Uterus (tissue), 4 donors: ENCODE data around the gene SPON2. TPM values are rescaled to one million over a fixed set of nuclear protein-coding genes. Genes with fewer than 3 reads are reported as not detected.

ENCODE experiments used
- DNase-seq, 2 donors: peaks; one replicate each; pipeline ENCODE4 v3.0.0-alpha.2; 2019 to 2020
- H3K27ac ChIP-seq, 2 donors: fragments of 200-600 bp; sonication (generic); 1 replicate in 1 of 2; 2 replicates in 1 of 2; pipeline ENCODE4 v1.5.1; 2016 to 2018
- H3K27me3 ChIP-seq, 2 donors: fragments of 200-600 bp; sonication (generic); one replicate each; pipeline ENCODE4 v1.5.1; 2018 to 2019; ENCODE audit warnings: control low read depth in 1 of 2
- H3K36me3 ChIP-seq, 2 donors: fragments of 200-600 bp; sonication (generic); one replicate each; pipeline ENCODE4 v1.5.1; 2019; ENCODE audit warnings: control low read depth in 1 of 2
- H3K4me1 ChIP-seq, 2 donors: fragments of 200-600 bp; sonication (generic); one replicate each; pipeline ENCODE4 v1.5.1; 2018 to 2019; ENCODE audit warnings: control low read depth in 1 of 2
- H3K4me3 ChIP-seq, 2 donors: fragments of 200-600 bp; sonication (generic); 1 replicate in 1 of 2; 2 replicates in 1 of 2; pipeline ENCODE4 v1.5.1; 2018 to 2019; ENCODE audit warnings: mild to moderate bottlenecking in 1 of 2
- H3K9me3 ChIP-seq, 2 donors: fragments of 200-600 bp; sonication (generic); one replicate each; pipeline ENCODE4 v1.5.1; 2019; ENCODE audit warnings: control low read depth in 1 of 2
- CTCF ChIP-seq, 4 experiments: fragments of 200-600 bp in 2 of 4; fragments of 450-650 bp in 2 of 4; sonication (generic) in 2 of 4; IDR thresholded peaks; one replicate each; pipeline ENCODE4 v1.5.1; 2016 to 2019; ENCODE audit warnings: antibody characterized with exemption in 4 of 4, mild to moderate bottlenecking in 2 of 4, moderate library complexity in 1 of 4
- POLR2A ChIP-seq, 2 donors: fragments of 450-650 bp; IDR thresholded peaks; one replicate each; pipeline ENCODE4 v1.6.1; 2016; ENCODE audit warnings: antibody characterized with exemption in 2 of 2, mild to moderate bottlenecking in 1 of 2, moderate library complexity in 1 of 2
- intact Hi-C: fragments of 100-400 bp; cut with DNase I; formaldehyde crosslinking; loops from one replicate; pipeline ENCODE4 v1.15.1; 2023; ENCODE audit warnings: low total_unique reads
- total RNA-seq, 4 donors: library from RNA; depleted of rRNA in 3 of 4; stranded (reverse); fragments of >200 nt in 3 of 4; gene quantifications; one replicate each; pipeline versions ENCODE4 v1.1.0 to v1.2.4, GENCODE V29; 2014 to 2023
- donor health status: DM: yes; HTN: yes; CAD: no.

Gene SPON2
- total RNA-seq, 4 donors from 2014 or later, result 60.6 to 262 (median 115) TPM

GRCh38 chr4:1218634-1219565 is 46.5 kb upstream of the SPON2 start:
- no peak for TF ChIP-seq POLR2A (IDR thresholded peaks at IDR 0.05)
- no peak for TF ChIP-seq CTCF (IDR thresholded peaks at IDR 0.05)
- Histone ChIP-seq H3K36me3 (no peaks in the 10 kb centered on the region), H3K9me3 (no peaks in the 10 kb centered on the region), H3K4me1 (peaks cover 4 to 19% of the 10 kb centered on the region in 2 donors), H3K27ac (peak overlapping the region in 1 of 2 donors; percentile 33), H3K27me3 (no peaks in the 10 kb centered on the region), H3K4me3 (no peak overlapping the region)
- DNase-seq, result no peak
- intact Hi-C loops, result no loop called here

GRCh38 chr4:1217366-1217765 is 45.0 kb upstream of the SPON2 start:
- H3K27ac ChIP-seq, result peak overlapping the region in 1 of 2 donors; percentile 8
- H3K4me3 ChIP-seq, result no peak overlapping the region
- peaks cover 4 to 27% of the 10 kb centered on the region in 2 donors for H3K4me1 ChIP-seq
- no peak for DNase-seq
- no peaks in the 10 kb centered on the region for H3K9me3 ChIP-seq
- no peaks in the 10 kb centered on the region for H3K27me3 ChIP-seq
- intact Hi-C loops, result no loop called here
- no peaks in the 10 kb centered on the region for H3K36me3 ChIP-seq
- TF ChIP-seq CTCF (IDR thresholded peaks at IDR 0.05) (no peak), POLR2A (IDR thresholded peaks at IDR 0.05) (no peak)

GRCh38 chr4:1216869-1217294 is 44.5 kb upstream of the SPON2 start:
- Histone ChIP-seq H3K4me3 (no peak overlapping the region), H3K36me3 (no peaks in the 10 kb centered on the region), H3K27me3 (no peaks in the 10 kb centered on the region), H3K27ac (peak overlapping the region in 1 of 2 donors; percentile 45), H3K9me3 (no peaks in the 10 kb centered on the region), H3K4me1 (peaks cover 4 to 29% of the 10 kb centered on the region in 2 donors)
- intact Hi-C loops, result no loop called here
- TF ChIP-seq POLR2A (IDR thresholded peaks at IDR 0.05), result no peak
- no peak for DNase-seq

- Histone ChIP-seq H3K9me3 (no peaks in the 10 kb centered on the region), H3K27me3 (no peaks in the 10 kb centered on the region), H3K27ac (peak overlapping the region in 1 of 2 donors; percentile 45), H3K4me3 (no peak overlapping the region), H3K4me1 (peaks cover 7 to 29% of the 10 kb centered on the region in 2 donors), H3K36me3 (no peaks in the 10 kb centered on the region)
- intact Hi-C loops, result no loop called here
- peak in 1 of 2 donors; percentile 7 for TF ChIP-seq POLR2A (IDR thresholded peaks at IDR 0.05)
- no peak for TF ChIP-seq CTCF (IDR thresholded peaks at IDR 0.05)
- DNase-seq, result no peak
These were observed 43.8 kb upstream of the SPON2 start for GRCh38 chr4:1216076-1216614.

GRCh38 chr4:1215141-1216075 is 43.0 kb upstream of the SPON2 start:
- Histone ChIP-seq H3K27me3 (no peaks in the 10 kb centered on the region), H3K4me3 (no peak overlapping the region), H3K27ac (peak overlapping the region in 1 of 2 donors; percentile 88), H3K9me3 (no peaks in the 10 kb centered on the region), H3K36me3 (no peaks in the 10 kb centered on the region), H3K4me1 (peaks cover 15 to 36% of the 10 kb centered on the region in 2 donors)
- TF ChIP-seq POLR2A (IDR thresholded peaks at IDR 0.05) (no peak), CTCF (IDR thresholded peaks at IDR 0.05) (no peak)
- intact Hi-C loops, result no loop called here
- peak; percentile 70 to 72 for DNase-seq
